HG03045 (cell line): ENCODE data around the gene CAMK2D.

Experiments
- ATAC-seq: cut with Tn5 transposase; IDR thresholded peaks from one replicate; pipeline ENCODE4 v1.9.1; 2021; ENCODE audit warnings: mild to moderate bottlenecking, moderate library complexity; ENCODE audit not compliant: unreplicated experiment

Gene CAMK2D

GRCh38 chr4:113450295-113451080 is 311.1 kb downstream of the CAMK2D start:
- ATAC-seq: no peak

- ATAC-seq: no peak
Observed at GRCh38 chr4:113449410-113449974, 312.0 kb downstream of the CAMK2D start.

- peak; percentile 53 for ATAC-seq
Observed at GRCh38 chr4:113447769-113448168, 313.8 kb downstream of the CAMK2D start.

- no peak for ATAC-seq
Observed at GRCh38 chr4:113447061-113447460, 314.5 kb downstream of the CAMK2D start.

GRCh38 chr4:113446019-113446418 is 315.5 kb downstream of the CAMK2D start:
- ATAC-seq: no peak

- no peak for ATAC-seq
Observed at GRCh38 chr4:113445286-113445685, 316.3 kb downstream of the CAMK2D start.

GRCh38 chr4:113444386-113444785 is 317.2 kb downstream of the CAMK2D start:
- no peak for ATAC-seq

GRCh38 chr4:113442826-113443225 is 318.7 kb downstream of the CAMK2D start:
- ATAC-seq: no peak

GRCh38 chr4:113440371-113440770 is 321.2 kb downstream of the CAMK2D start:
- no peak for ATAC-seq

- ATAC-seq: no peak
Observed at GRCh38 chr4:113438596-113438995, 322.9 kb downstream of the CAMK2D start.

- ATAC-seq: no peak
Observed at GRCh38 chr4:113437129-113437528, 324.4 kb downstream of the CAMK2D start.

- ATAC-seq: no peak
Observed at GRCh38 chr4:113436360-113436759, 325.2 kb downstream of the CAMK2D start.

GRCh38 chr4:113435893-113436292 is 325.6 kb downstream of the CAMK2D start:
- no peak for ATAC-seq

GRCh38 chr4:113434247-113434587 is 327.3 kb downstream of the CAMK2D start:
- no peak for ATAC-seq

GRCh38 chr4:113433536-113434246 is 327.8 kb downstream of the CAMK2D start:
- no peak for ATAC-seq

- ATAC-seq: no peak
Observed at GRCh38 chr4:113433116-113433515, 328.4 kb downstream of the CAMK2D start.

GRCh38 chr4:113423631-113424030 is 337.9 kb downstream of the CAMK2D start:
- no peak for ATAC-seq

- ATAC-seq: no peak
Observed at GRCh38 chr4:113420938-113421337, 340.6 kb downstream of the CAMK2D start.

- ATAC-seq: no peak
Observed at GRCh38 chr4:113419631-113420030, 341.9 kb downstream of the CAMK2D start.

GRCh38 chr4:113411496-113411938 is 350.0 kb downstream of the CAMK2D start:
- no peak for ATAC-seq

- no peak for ATAC-seq
Observed at GRCh38 chr4:113410686-113411085, 350.9 kb downstream of the CAMK2D start.

- no peak for ATAC-seq
Observed at GRCh38 chr4:113409181-113409580, 352.4 kb downstream of the CAMK2D start.
